ENCODE measurements around the gene USP40. TPM values are rescaled to one million over a fixed set of nuclear protein-coding genes. Genes with fewer than 3 reads are reported as not detected.
A peak's percentile ranks its signal among the peaks of the same experiment; 100 is the strongest.

USP40 gene
- total and polyA plus RNA-seq, 5 donors from 2014 or later: 2.7 to 17.2 (median 5.4) TPM

DNA sequence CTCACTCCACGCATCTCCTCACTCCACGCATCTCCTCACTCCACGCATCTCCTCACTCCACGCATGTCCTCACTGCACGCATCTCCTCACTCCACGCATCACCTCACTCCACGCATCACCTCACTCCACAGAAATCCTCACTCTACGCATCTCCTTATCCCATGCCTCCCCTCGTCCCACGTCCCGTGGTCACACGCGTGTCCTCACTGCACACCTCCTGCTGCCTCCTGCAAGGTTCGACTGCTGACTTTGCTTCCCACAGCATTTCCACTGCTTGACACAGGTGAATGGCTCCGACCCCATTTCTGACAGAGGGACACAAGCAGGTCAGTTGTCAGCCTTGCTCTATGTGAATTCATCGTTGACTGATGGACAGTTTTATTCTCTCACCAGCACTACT is 103.0 kb downstream of the USP40 start:
- no peak overlapping the region for H3K4me3 Mint-ChIP-seq
- Histone ChIP-seq H3K27me3 (ENCODE audit: control insufficient read depth, insufficient read depth, low read length) (no peaks in the 10 kb centered on the region), H3K4me1 (ENCODE audit: control insufficient read depth, insufficient read depth, low read length, poor library complexity, severe bottlenecking) (no peaks in the 10 kb centered on the region), H3K4me3 (ENCODE audit: low read depth, low read length) (no peak overlapping the region), H3K36me3 (ENCODE audit: control insufficient read depth, insufficient read depth, low read length) (peaks cover 87% of the 10 kb centered on the region), H3K9me3 (ENCODE audit: control insufficient read depth in 2 of 2, low read length in 2 of 2) (no peaks in the 10 kb centered on the region), H3K27ac (ENCODE audit: insufficient read depth, low read length, poor library complexity, severe bottlenecking) (no peak overlapping the region)
- no peak overlapping the region for H3K27ac Mint-ChIP-seq
- DNase-seq (no peak), ATAC-seq (ENCODE audit: low read depth in 2 of 2) (no peak)
- H3K36me3 Mint-ChIP-seq: peaks cover 47% of the 10 kb centered on the region
- H3K27me3 Mint-ChIP-seq: no peaks in the 10 kb centered on the region
- peaks cover 0 to 5% (median 0%) of the 10 kb centered on the region in 4 donors for H3K4me1 Mint-ChIP-seq
- no peaks in the 10 kb centered on the region for H3K9me3 Mint-ChIP-seq

DNA sequence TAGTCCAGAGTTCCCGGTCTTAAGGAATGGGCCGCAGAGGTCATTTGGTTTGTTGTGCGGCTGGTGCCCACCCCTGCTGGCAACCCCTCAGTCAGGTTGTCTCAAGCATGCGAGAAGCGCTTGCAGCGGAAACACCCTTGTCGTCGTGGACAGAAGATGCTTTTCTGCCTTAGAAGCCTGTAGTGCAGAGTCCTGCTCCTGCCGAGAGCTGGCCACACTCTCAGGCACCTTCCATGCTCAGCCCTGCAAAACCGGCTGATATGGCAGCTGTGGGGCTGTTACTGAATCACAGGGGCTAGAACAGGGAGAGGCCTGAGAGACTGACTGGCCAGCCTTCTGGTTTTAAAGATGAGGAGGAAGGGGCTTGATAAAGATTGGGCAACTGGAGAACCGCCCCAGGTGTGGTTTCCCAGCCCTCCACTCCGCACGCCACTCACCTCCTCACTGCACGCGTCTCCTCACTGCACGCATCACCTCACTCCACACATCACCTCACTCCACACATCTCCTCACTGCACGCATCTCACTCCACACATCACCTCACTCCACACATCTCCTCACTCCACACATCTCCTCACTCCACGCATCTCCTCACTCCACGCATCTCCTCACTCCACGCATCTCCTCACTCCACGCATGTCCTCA is 103.6 kb downstream of the USP40 start:
- Mint-ChIP-seq H3K36me3 (peaks cover 42% of the 10 kb centered on the region), H3K4me1 (peaks cover 0 to 5% (median 0%) of the 10 kb centered on the region in 4 donors), H3K4me3 (no peak overlapping the region), H3K27me3 (no peaks in the 10 kb centered on the region), H3K27ac (no peak overlapping the region), H3K9me3 (no peaks in the 10 kb centered on the region)
- DNase-seq (no peak), ATAC-seq (ENCODE audit: low read depth in 2 of 2) (no peak)
- H3K36me3 ChIP-seq (ENCODE audit: control insufficient read depth, insufficient read depth, low read length): peaks cover 87% of the 10 kb centered on the region
- no peaks in the 10 kb centered on the region for H3K9me3 ChIP-seq (ENCODE audit: control insufficient read depth in 2 of 2, low read length in 2 of 2)
- no peaks in the 10 kb centered on the region for H3K4me1 ChIP-seq (ENCODE audit: control insufficient read depth, insufficient read depth, low read length, poor library complexity, severe bottlenecking)
- H3K27me3 ChIP-seq (ENCODE audit: control insufficient read depth, insufficient read depth, low read length): no peaks in the 10 kb centered on the region
- H3K4me3 ChIP-seq (ENCODE audit: low read depth, low read length): no peak overlapping the region
- H3K27ac ChIP-seq (ENCODE audit: insufficient read depth, low read length, poor library complexity, severe bottlenecking): no peak overlapping the region

- no peak for ATAC-seq (ENCODE audit: low read depth in 2 of 2)
- DNase-seq: no peak
- Mint-ChIP-seq H3K4me3 (no peak overlapping the region), H3K27ac (no peak overlapping the region), H3K9me3 (no peaks in the 10 kb centered on the region), H3K36me3 (peaks cover 46% of the 10 kb centered on the region), H3K27me3 (no peaks in the 10 kb centered on the region), H3K4me1 (peaks cover 0 to 5% (median 0%) of the 10 kb centered on the region in 4 donors)
- H3K4me3 ChIP-seq (ENCODE audit: low read depth, low read length): no peak overlapping the region
- H3K27me3 ChIP-seq (ENCODE audit: control insufficient read depth, insufficient read depth, low read length): no peaks in the 10 kb centered on the region
- no peaks in the 10 kb centered on the region for H3K4me1 ChIP-seq (ENCODE audit: control insufficient read depth, insufficient read depth, low read length, poor library complexity, severe bottlenecking)
- H3K9me3 ChIP-seq (ENCODE audit: control insufficient read depth in 2 of 2, low read length in 2 of 2): no peaks in the 10 kb centered on the region
- no peak overlapping the region for H3K27ac ChIP-seq (ENCODE audit: insufficient read depth, low read length, poor library complexity, severe bottlenecking)
- H3K36me3 ChIP-seq (ENCODE audit: control insufficient read depth, insufficient read depth, low read length): peaks cover 87% of the 10 kb centered on the region
Measured at GRCh38 chr2:233462202-233462785, 104.3 kb downstream of the USP40 start.

- Histone ChIP-seq H3K27ac (ENCODE audit: insufficient read depth, low read length, poor library complexity, severe bottlenecking) (no peak overlapping the region), H3K27me3 (ENCODE audit: control insufficient read depth, insufficient read depth, low read length) (no peaks in the 10 kb centered on the region), H3K4me1 (ENCODE audit: control insufficient read depth, insufficient read depth, low read length, poor library complexity, severe bottlenecking) (no peaks in the 10 kb centered on the region), H3K4me3 (ENCODE audit: low read depth, low read length) (no peak overlapping the region), H3K9me3 (ENCODE audit: control insufficient read depth in 2 of 2, low read length in 2 of 2) (no peaks in the 10 kb centered on the region), H3K36me3 (ENCODE audit: control insufficient read depth, insufficient read depth, low read length) (peaks cover 88% of the 10 kb centered on the region)
- Mint-ChIP-seq H3K36me3 (peaks cover 43% of the 10 kb centered on the region), H3K9me3 (no peaks in the 10 kb centered on the region), H3K27me3 (no peaks in the 10 kb centered on the region), H3K27ac (peak overlapping the region in 1 of 3 donors; percentile 48), H3K4me3 (no peak overlapping the region), H3K4me1 (peaks cover 0 to 4% (median 0%) of the 10 kb centered on the region in 4 donors)
- no peak for DNase-seq
- no peak for ATAC-seq (ENCODE audit: low read depth in 2 of 2)
Measured at GRCh38 chr2:233461481-233461891, 105.1 kb downstream of the USP40 start.

DNA sequence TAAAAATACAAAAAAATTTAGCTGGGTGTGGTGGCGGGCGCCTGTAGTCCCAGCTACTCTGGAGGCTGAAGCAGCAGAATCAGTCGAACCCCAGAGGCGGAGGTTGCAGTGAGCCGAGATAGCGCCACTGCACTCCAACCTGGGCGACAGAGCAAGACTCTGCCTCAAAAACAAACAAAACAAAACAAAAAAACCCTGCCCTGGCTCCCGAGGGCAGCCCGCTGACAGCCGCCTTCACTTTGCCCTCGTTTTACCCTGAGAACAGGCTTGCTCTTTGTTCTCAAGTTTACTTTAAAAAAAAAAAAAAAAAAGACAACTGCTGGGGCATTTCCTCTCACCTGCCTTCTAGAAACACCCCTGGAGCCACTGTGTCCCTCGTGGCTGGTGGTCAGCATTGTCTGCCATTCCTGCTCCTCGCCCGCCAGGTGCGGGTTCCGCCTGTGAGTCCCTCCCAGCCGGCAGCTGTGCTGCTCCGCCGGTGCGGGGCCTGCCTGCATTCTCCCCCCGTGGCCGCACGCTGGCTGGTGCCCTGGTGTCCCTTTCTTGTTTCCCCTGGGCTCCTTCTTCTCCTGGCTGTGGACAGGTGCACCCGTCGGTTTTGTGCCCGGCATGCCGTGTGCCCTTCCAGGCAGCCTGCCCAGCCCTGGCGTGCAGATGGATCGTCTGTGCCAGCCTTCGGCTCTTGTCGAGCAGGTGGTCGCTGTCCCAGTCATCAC is 105.7 kb downstream of the USP40 start:
- H3K36me3 ChIP-seq (ENCODE audit: control insufficient read depth, insufficient read depth, low read length): peaks cover 88% of the 10 kb centered on the region
- no peaks in the 10 kb centered on the region for H3K9me3 Mint-ChIP-seq
- no peak overlapping the region for H3K27ac Mint-ChIP-seq
- no peaks in the 10 kb centered on the region for H3K27me3 ChIP-seq (ENCODE audit: control insufficient read depth, insufficient read depth, low read length)
- DNase-seq (no peak), ATAC-seq (ENCODE audit: low read depth in 2 of 2) (no peak)
- H3K4me3 ChIP-seq (ENCODE audit: low read depth, low read length): no peak overlapping the region
- H3K27ac ChIP-seq (ENCODE audit: insufficient read depth, low read length, poor library complexity, severe bottlenecking): no peak overlapping the region
- H3K4me1 Mint-ChIP-seq: no peaks in the 10 kb centered on the region
- no peaks in the 10 kb centered on the region for H3K27me3 Mint-ChIP-seq
- H3K36me3 Mint-ChIP-seq: peaks cover 41% of the 10 kb centered on the region
- no peaks in the 10 kb centered on the region for H3K4me1 ChIP-seq (ENCODE audit: control insufficient read depth, insufficient read depth, low read length, poor library complexity, severe bottlenecking)
- H3K9me3 ChIP-seq (ENCODE audit: control insufficient read depth in 2 of 2, low read length in 2 of 2): no peaks in the 10 kb centered on the region
- H3K4me3 Mint-ChIP-seq: no peak overlapping the region

DNA sequence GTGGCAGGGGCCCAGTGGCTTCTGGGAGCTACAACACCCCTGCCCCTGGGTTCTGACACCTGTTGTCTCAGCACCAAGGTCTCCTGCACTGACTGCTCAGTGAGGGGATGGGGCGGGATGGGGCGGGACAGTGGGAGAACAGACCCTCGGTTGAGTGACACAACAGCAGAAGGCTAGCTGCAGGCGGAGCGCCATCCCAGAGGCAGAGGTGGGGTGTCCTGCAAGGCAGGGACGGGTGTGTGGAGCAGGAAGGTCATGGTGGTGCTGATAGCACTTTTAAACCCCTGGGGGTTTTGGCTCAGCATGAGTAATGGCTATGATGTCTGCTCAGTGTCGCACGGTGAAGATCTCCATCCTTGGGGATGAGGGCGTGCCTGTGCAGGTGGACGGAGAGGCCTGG is 107.2 kb downstream of the USP40 start:
- no peaks in the 10 kb centered on the region for H3K4me1 ChIP-seq (ENCODE audit: control insufficient read depth, insufficient read depth, low read length, poor library complexity, severe bottlenecking)
- Mint-ChIP-seq H3K27ac (no peak overlapping the region), H3K36me3 (peaks cover 55% of the 10 kb centered on the region), H3K4me3 (no peak overlapping the region), H3K27me3 (no peaks in the 10 kb centered on the region), H3K9me3 (no peaks in the 10 kb centered on the region), H3K4me1 (no peaks in the 10 kb centered on the region)
- ATAC-seq (ENCODE audit: low read depth in 2 of 2) (no peak), DNase-seq (no peak)
- H3K9me3 ChIP-seq (ENCODE audit: control insufficient read depth in 2 of 2, low read length in 2 of 2): no peaks in the 10 kb centered on the region
- H3K4me3 ChIP-seq (ENCODE audit: low read depth, low read length): no peak overlapping the region
- H3K27ac ChIP-seq (ENCODE audit: insufficient read depth, low read length, poor library complexity, severe bottlenecking): no peak overlapping the region
- no peaks in the 10 kb centered on the region for H3K27me3 ChIP-seq (ENCODE audit: control insufficient read depth, insufficient read depth, low read length)
- peaks cover 90% of the 10 kb centered on the region for H3K36me3 ChIP-seq (ENCODE audit: control insufficient read depth, insufficient read depth, low read length)

DNA sequence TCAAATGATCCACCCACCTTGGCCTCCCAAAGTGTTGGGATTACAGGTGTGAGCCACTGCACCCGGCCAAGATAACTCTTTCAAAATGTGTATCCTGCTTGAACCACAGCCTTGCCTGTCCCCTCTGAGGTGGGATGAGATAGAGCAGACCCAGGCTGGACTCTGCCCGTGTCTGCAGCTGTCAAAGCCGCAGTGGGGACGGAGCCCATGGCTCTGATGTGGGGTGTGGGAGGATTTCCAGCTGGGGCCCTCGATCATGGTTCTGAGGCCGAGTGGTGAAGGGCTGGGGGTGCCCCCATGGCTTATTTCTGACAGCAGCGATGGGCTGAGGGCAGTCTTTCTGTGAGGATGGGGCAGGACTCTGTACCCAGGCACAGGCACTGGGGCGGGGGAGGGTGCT is 107.8 kb downstream of the USP40 start:
- DNase-seq (no peak), ATAC-seq (ENCODE audit: low read depth in 2 of 2) (no peak)
- peak overlapping the region in 1 of 3 donors; percentile 26 for H3K27ac Mint-ChIP-seq
- Histone ChIP-seq H3K9me3 (ENCODE audit: control insufficient read depth in 2 of 2, low read length in 2 of 2) (no peaks in the 10 kb centered on the region), H3K27ac (ENCODE audit: insufficient read depth, low read length, poor library complexity, severe bottlenecking) (no peak overlapping the region), H3K36me3 (ENCODE audit: control insufficient read depth, insufficient read depth, low read length) (peaks cover 90% of the 10 kb centered on the region), H3K27me3 (ENCODE audit: control insufficient read depth, insufficient read depth, low read length) (no peaks in the 10 kb centered on the region), H3K4me3 (ENCODE audit: low read depth, low read length) (no peak overlapping the region), H3K4me1 (ENCODE audit: control insufficient read depth, insufficient read depth, low read length, poor library complexity, severe bottlenecking) (no peaks in the 10 kb centered on the region)
- no peaks in the 10 kb centered on the region for H3K4me1 Mint-ChIP-seq
- H3K9me3 Mint-ChIP-seq: no peaks in the 10 kb centered on the region
- no peaks in the 10 kb centered on the region for H3K27me3 Mint-ChIP-seq
- H3K4me3 Mint-ChIP-seq: no peak overlapping the region
- peaks cover 55% of the 10 kb centered on the region for H3K36me3 Mint-ChIP-seq

Data from CD4-positive, CD25-positive, alpha-beta regulatory T cell (primary cell).